ENCODE data around the gene NAA25. TPM values are rescaled to one million over a fixed set of nuclear protein-coding genes. Genes with fewer than 3 reads are reported as not detected.

Gene NAA25
- polyA plus RNA-seq, 1 donor from 2014 or later = 15.0 TPM

Other genes with a start within 250 kb of the NAA25 start
- gene TMEM116, start 95.6 kb downstream of the NAA25 start, polyA plus RNA-seq = 10.1 TPM
- 257 TPM for gene ERP29, start 95.4 kb downstream of the NAA25 start, polyA plus RNA-seq
- 73.0 TPM for gene TRAFD1, start 16.8 kb upstream of the NAA25 start, polyA plus RNA-seq

Data from IgD-negative memory B cell (primary cell).